ENCODE results near the gene LRCOL1. TPM values are rescaled to one million over a fixed set of nuclear protein-coding genes. Genes with fewer than 3 reads are reported as not detected.

Gene LRCOL1
- total and polyA plus RNA-seq, 4 donors, result 0.47 to 0.72 (median 0.59) TPM; not detected in 1

- H3K27me3 ChIP-seq (ENCODE audit: control insufficient read depth, insufficient read depth, low read length), result peaks cover 25% of the 10 kb centered on the region
Observed at GRCh38 chr12:132585177-132585576, 25.2 kb downstream of the LRCOL1 start.

GRCh38 chr12:132584429-132584828 lies 26.0 kb downstream of the LRCOL1 start:
- Histone ChIP-seq H3K36me3 (ENCODE audit: control insufficient read depth, insufficient read depth, low read length) (peaks cover 47% of the 10 kb centered on the region), H3K27me3 (ENCODE audit: control insufficient read depth, insufficient read depth, low read length) (peaks cover 25% of the 10 kb centered on the region), H3K4me1 (ENCODE audit: control insufficient read depth, insufficient read depth, low read length) (peaks cover 10% of the 10 kb centered on the region), H3K27ac (ENCODE audit: low read depth, low read length) (no peak overlapping the region), H3K4me3 (ENCODE audit: low read depth, low read length) (no peak overlapping the region), H3K9me3 (ENCODE audit: control insufficient read depth, insufficient read depth, low read length) (no peaks in the 10 kb centered on the region)
- DNase-seq (ENCODE audit: low read depth in 4 of 6, low spot score in 6 of 6), result no peak
- whole genome bisulfite sequencing (ENCODE audit: insufficient coverage), result 62% methylated on average over 5 of the region's 14 CpGs

More at GRCh38 chr12:132585177-132585576, 25.2 kb downstream of the LRCOL1 start:
- Histone ChIP-seq H3K4me1 (ENCODE audit: control insufficient read depth, insufficient read depth, low read length) (peaks cover 10% of the 10 kb centered on the region), H3K4me3 (ENCODE audit: low read depth, low read length) (no peak overlapping the region), H3K36me3 (ENCODE audit: control insufficient read depth, insufficient read depth, low read length) (peaks cover 43% of the 10 kb centered on the region), H3K27ac (ENCODE audit: low read depth, low read length) (no peak overlapping the region), H3K9me3 (ENCODE audit: control insufficient read depth, insufficient read depth, low read length) (no peaks in the 10 kb centered on the region)
- 79% methylated on average over 21 of the region's 24 CpGs for WGBS (ENCODE audit: insufficient coverage)
- no peak for DNase-seq (ENCODE audit: low read depth in 4 of 6, low spot score in 6 of 6)

GRCh38 chr12:132583736-132584135 lies 26.6 kb downstream of the LRCOL1 start:
- peaks cover 10% of the 10 kb centered on the region for H3K4me1 ChIP-seq (ENCODE audit: control insufficient read depth, insufficient read depth, low read length)
- peaks cover 25% of the 10 kb centered on the region for H3K27me3 ChIP-seq (ENCODE audit: control insufficient read depth, insufficient read depth, low read length)
- WGBS (ENCODE audit: insufficient coverage), result 46% methylated on average over 15 of the region's 29 CpGs
- no peak overlapping the region for H3K4me3 ChIP-seq (ENCODE audit: low read depth, low read length)
- DNase-seq (ENCODE audit: low read depth in 4 of 6, low spot score in 6 of 6), result peak in 1 of 6 donors; percentile 64
- no peaks in the 10 kb centered on the region for H3K9me3 ChIP-seq (ENCODE audit: control insufficient read depth, insufficient read depth, low read length)
- H3K27ac ChIP-seq (ENCODE audit: low read depth, low read length), result no peak overlapping the region
- peaks cover 50% of the 10 kb centered on the region for H3K36me3 ChIP-seq (ENCODE audit: control insufficient read depth, insufficient read depth, low read length)

- no peak overlapping the region for H3K4me3 ChIP-seq (ENCODE audit: low read depth, low read length)
- peaks cover 25% of the 10 kb centered on the region for H3K27me3 ChIP-seq (ENCODE audit: control insufficient read depth, insufficient read depth, low read length)
- DNase-seq (ENCODE audit: low read depth in 4 of 6, low spot score in 6 of 6), result peak in 1 of 6 donors; percentile 48
- no peaks in the 10 kb centered on the region for H3K9me3 ChIP-seq (ENCODE audit: control insufficient read depth, insufficient read depth, low read length)
- peaks cover 54% of the 10 kb centered on the region for H3K36me3 ChIP-seq (ENCODE audit: control insufficient read depth, insufficient read depth, low read length)
- H3K4me1 ChIP-seq (ENCODE audit: control insufficient read depth, insufficient read depth, low read length), result peaks cover 10% of the 10 kb centered on the region
- 14% methylated on average over 50 of the region's 50 CpGs for WGBS (ENCODE audit: insufficient coverage)
- no peak overlapping the region for H3K27ac ChIP-seq (ENCODE audit: low read depth, low read length)
Observed at GRCh38 chr12:132583411-132583710, 27.0 kb downstream of the LRCOL1 start.

GRCh38 chr12:132582582-132583410 lies 27.6 kb downstream of the LRCOL1 start:
- Histone ChIP-seq H3K4me3 (ENCODE audit: low read depth, low read length) (peak overlapping the region; percentile 16), H3K4me1 (ENCODE audit: control insufficient read depth, insufficient read depth, low read length) (peaks cover 10% of the 10 kb centered on the region)

GRCh38 chr12:132582058-132582420 lies 28.3 kb downstream of the LRCOL1 start:
- peaks cover 10% of the 10 kb centered on the region for H3K4me1 ChIP-seq (ENCODE audit: control insufficient read depth, insufficient read depth, low read length)
- peaks cover 66% of the 10 kb centered on the region for H3K36me3 ChIP-seq (ENCODE audit: control insufficient read depth, insufficient read depth, low read length)
- H3K27me3 ChIP-seq (ENCODE audit: control insufficient read depth, insufficient read depth, low read length), result peaks cover 25% of the 10 kb centered on the region
- no peak overlapping the region for H3K4me3 ChIP-seq (ENCODE audit: low read depth, low read length)
- no peaks in the 10 kb centered on the region for H3K9me3 ChIP-seq (ENCODE audit: control insufficient read depth, insufficient read depth, low read length)
- no peak overlapping the region for H3K27ac ChIP-seq (ENCODE audit: low read depth, low read length)
- DNase-seq (ENCODE audit: low read depth in 4 of 6, low spot score in 6 of 6), result peak in 1 of 6 donors; percentile 30
- 36% methylated on average over 16 of the region's 24 CpGs for WGBS (ENCODE audit: insufficient coverage)

More at GRCh38 chr12:132582582-132583410, 27.6 kb downstream of the LRCOL1 start:
- no peaks in the 10 kb centered on the region for H3K9me3 ChIP-seq (ENCODE audit: control insufficient read depth, insufficient read depth, low read length)
- peaks cover 25% of the 10 kb centered on the region for H3K27me3 ChIP-seq (ENCODE audit: control insufficient read depth, insufficient read depth, low read length)
- 27% methylated on average over 82 of the region's 89 CpGs for WGBS (ENCODE audit: insufficient coverage)
- peaks cover 59% of the 10 kb centered on the region for H3K36me3 ChIP-seq (ENCODE audit: control insufficient read depth, insufficient read depth, low read length)
- DNase-seq (ENCODE audit: low read depth in 4 of 6, low spot score in 6 of 6), result no peak
- H3K27ac ChIP-seq (ENCODE audit: low read depth, low read length), result no peak overlapping the region

GRCh38 chr12:132581348-132582057 lies 28.9 kb downstream of the LRCOL1 start:
- H3K36me3 ChIP-seq (ENCODE audit: control insufficient read depth, insufficient read depth, low read length), result peaks cover 72% of the 10 kb centered on the region
- no peak overlapping the region for H3K4me3 ChIP-seq (ENCODE audit: low read depth, low read length)
- 68% methylated on average over 17 of the region's 17 CpGs for WGBS (ENCODE audit: insufficient coverage)
- H3K27ac ChIP-seq (ENCODE audit: low read depth, low read length), result no peak overlapping the region
- H3K27me3 ChIP-seq (ENCODE audit: control insufficient read depth, insufficient read depth, low read length), result peaks cover 25% of the 10 kb centered on the region
- no peak for DNase-seq (ENCODE audit: low read depth in 4 of 6, low spot score in 6 of 6)
- H3K9me3 ChIP-seq (ENCODE audit: control insufficient read depth, insufficient read depth, low read length), result no peaks in the 10 kb centered on the region
- H3K4me1 ChIP-seq (ENCODE audit: control insufficient read depth, insufficient read depth, low read length), result peaks cover 10% of the 10 kb centered on the region

- peaks cover 25% of the 10 kb centered on the region for H3K27me3 ChIP-seq (ENCODE audit: control insufficient read depth, insufficient read depth, low read length)
- 88% methylated on average over 10 of the region's 12 CpGs for WGBS (ENCODE audit: insufficient coverage)
- H3K4me3 ChIP-seq (ENCODE audit: low read depth, low read length), result no peak overlapping the region
- peaks cover 79% of the 10 kb centered on the region for H3K36me3 ChIP-seq (ENCODE audit: control insufficient read depth, insufficient read depth, low read length)
- no peak overlapping the region for H3K27ac ChIP-seq (ENCODE audit: low read depth, low read length)
- no peaks in the 10 kb centered on the region for H3K9me3 ChIP-seq (ENCODE audit: control insufficient read depth, insufficient read depth, low read length)
- peaks cover 10% of the 10 kb centered on the region for H3K4me1 ChIP-seq (ENCODE audit: control insufficient read depth, insufficient read depth, low read length)
- DNase-seq (ENCODE audit: low read depth in 4 of 6, low spot score in 6 of 6), result no peak
Observed at GRCh38 chr12:132580701-132581292, 29.6 kb downstream of the LRCOL1 start.

GRCh38 chr12:132579744-132580143 lies 30.6 kb downstream of the LRCOL1 start:
- H3K27me3 ChIP-seq (ENCODE audit: control insufficient read depth, insufficient read depth, low read length), result peaks cover 25% of the 10 kb centered on the region
- H3K9me3 ChIP-seq (ENCODE audit: control insufficient read depth, insufficient read depth, low read length), result no peaks in the 10 kb centered on the region
- peaks cover 10% of the 10 kb centered on the region for H3K4me1 ChIP-seq (ENCODE audit: control insufficient read depth, insufficient read depth, low read length)
- DNase-seq (ENCODE audit: low read depth in 4 of 6, low spot score in 6 of 6), result peak in 1 of 6 donors; percentile 78
- 92% methylated on average over 2 of the region's 12 CpGs for WGBS (ENCODE audit: insufficient coverage)
- H3K4me3 ChIP-seq (ENCODE audit: low read depth, low read length), result no peak overlapping the region
- peak overlapping the region; percentile 40 for H3K27ac ChIP-seq (ENCODE audit: low read depth, low read length)
- H3K36me3 ChIP-seq (ENCODE audit: control insufficient read depth, insufficient read depth, low read length), result peaks cover 80% of the 10 kb centered on the region
